MM.1S (cell line): ENCODE measurements around the gene CDC23.

Source experiments
- DNase-seq: peaks from one replicate; pipeline ENCODE4 v3.0.0-alpha.2; 2015
- H2AFZ ChIP-seq: fragments of 300-600 bp; sonication (generic); 2 replicates; pipeline ENCODE4 v1.6.0; 2016; ENCODE audit warnings: antibody characterized with exemption, low read length
- H3F3A ChIP-seq: fragments of 300-600 bp; sonication (generic); 2 replicates; pipeline ENCODE4 v1.6.1; 2016; ENCODE audit warnings: mild to moderate bottlenecking, antibody characterized with exemption, low read length, moderate library complexity, mixed read lengths; ENCODE audit not compliant: insufficient read depth
- H3K27ac ChIP-seq: fragments of 300-600 bp; sonication (generic); 2 replicates; pipeline ENCODE4 v1.5.1; 2016; ENCODE audit warnings: mild to moderate bottlenecking, low read length
- H3K27me3 ChIP-seq: fragments of 300-600 bp; sonication (generic); replicated peaks from 2 replicates; pipeline ENCODE4 v1.6.0; 2016; ENCODE audit warnings: low read length; ENCODE audit not compliant: insufficient read depth
- H3K36me3 ChIP-seq: fragments of 300-600 bp; sonication (generic); replicated peaks from 2 replicates; pipeline ENCODE4 v1.6.1; 2016; ENCODE audit warnings: mild to moderate bottlenecking, low read length, mixed read lengths; ENCODE audit not compliant: insufficient read depth
- H3K4me1 ChIP-seq: fragments of 300-600 bp; sonication (generic); 2 replicates; pipeline ENCODE4 v1.6.1; 2016; ENCODE audit warnings: low read length, mixed read lengths
- H3K4me2 ChIP-seq: fragments of 300-600 bp; sonication (generic); 2 replicates; pipeline ENCODE4 v1.6.0; 2016; ENCODE audit warnings: low read depth, low read length
- H3K4me3 ChIP-seq: fragments of 300-600 bp; sonication (generic); 2 replicates; pipeline ENCODE4 v1.5.1; 2016; ENCODE audit warnings: low read length, mixed read lengths
- H3K79me2 ChIP-seq: fragments of 300-600 bp; sonication (generic); 2 replicates; pipeline ENCODE4 v1.6.1; 2016; ENCODE audit warnings: mixed run types, low read length, mixed read lengths
- H3K9ac ChIP-seq: fragments of 300-600 bp; sonication (generic); 2 replicates; pipeline ENCODE4 v1.6.1; 2016; ENCODE audit warnings: low read length, mixed read lengths
- H3K9me2 ChIP-seq: fragments of 300-600 bp; sonication (generic); replicated peaks from 2 replicates; pipeline ENCODE4 v1.6.1; 2016; ENCODE audit warnings: mild to moderate bottlenecking, low read length, mixed read lengths; ENCODE audit not compliant: insufficient read depth
- H3K9me3 ChIP-seq: fragments of 300-600 bp; sonication (generic); replicated peaks from 2 replicates; pipeline ENCODE4 v1.6.1; 2016; ENCODE audit warnings: mild to moderate bottlenecking, low read length, mixed read lengths; ENCODE audit not compliant: insufficient read depth
- H4K20me1 ChIP-seq: fragments of 300-600 bp; sonication (generic); 2 replicates; pipeline ENCODE4 v1.6.1; 2016; ENCODE audit warnings: mild to moderate bottlenecking, low read length, moderate library complexity, mixed read lengths; ENCODE audit not compliant: insufficient read depth
- EZH2 ChIP-seq: fragments of 300-600 bp; sonication (generic); optimal IDR thresholded peaks from 2 replicates; pipeline ENCODE3; 2017; ENCODE audit warnings: low read depth, mild to moderate bottlenecking, antibody characterized with exemption, low read length, mixed read lengths
- EZH2phosphoT487 ChIP-seq: fragments of 300-600 bp; sonication (generic); IDR thresholded peaks from 2 replicates; pipeline ENCODE4 v1.6.1; 2018; ENCODE audit warnings: antibody characterized with exemption, low read length
- TF ChIP-seq, protein P1 (sequence below): fragments of 300-600 bp; sonication (generic); IDR thresholded peaks from 2 replicates; pipeline ENCODE4 v1.5.1; 2016; ENCODE audit warnings: antibody characterized with exemption, low read length, mixed read lengths

Gene CDC23

DNA sequence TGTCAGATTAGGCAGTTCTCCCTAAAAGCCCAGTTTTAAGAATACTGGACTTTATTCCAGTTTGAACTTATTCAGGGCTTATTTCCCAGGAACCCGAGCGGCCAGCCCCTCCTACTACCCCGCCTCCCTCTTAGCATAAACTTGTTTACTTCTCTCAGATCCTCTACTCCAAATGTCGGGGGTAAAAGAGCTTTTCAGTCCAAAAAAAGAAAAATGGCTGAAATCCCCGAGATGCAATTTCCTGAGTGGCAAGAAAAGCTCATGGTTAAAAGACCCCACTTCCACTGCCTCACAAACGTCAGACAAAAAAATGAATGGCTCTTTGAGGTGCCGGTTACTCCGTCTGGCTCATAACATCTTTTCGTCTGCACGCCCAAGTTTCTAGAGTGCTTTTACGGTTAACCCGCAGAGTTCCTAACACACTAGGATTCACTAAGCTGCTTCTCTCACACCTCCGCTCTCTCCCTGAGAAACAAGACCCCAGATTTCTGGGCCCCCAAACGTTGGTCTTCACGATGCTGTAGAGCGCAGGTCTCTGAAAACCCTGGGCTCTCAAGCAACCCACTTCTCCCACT is 35.1 kb downstream of the CDC23 start:
- peaks cover 5% of the 10 kb centered on the region; the same call in 1 of the 2 replicates for H3K4me1 ChIP-seq
- no peaks in the 10 kb centered on the region for H3K9me3 ChIP-seq
- no peaks in the 10 kb centered on the region for H3K27me3 ChIP-seq
- peak overlapping the region; percentile 83 for H3K4me2 ChIP-seq
- peaks cover 16% of the 10 kb centered on the region for H3F3A ChIP-seq
- no peaks in the 10 kb centered on the region for H3K9me2 ChIP-seq
- DNase-seq = peak; percentile 42
- H3K9ac ChIP-seq = peak overlapping the region; percentile 75
- peaks cover 72% of the 10 kb centered on the region for H3K79me2 ChIP-seq
- peaks cover 16% of the 10 kb centered on the region for H3K36me3 ChIP-seq
- H4K20me1 ChIP-seq = no peaks in the 10 kb centered on the region
- peak overlapping the region; percentile 73; the same call in 1 of the 2 replicates for H3K27ac ChIP-seq
- H3K4me3 ChIP-seq = peak overlapping the region; percentile 77
- H2AFZ ChIP-seq = peak overlapping the region; percentile 87
- TF ChIP-seq, protein P1, sequence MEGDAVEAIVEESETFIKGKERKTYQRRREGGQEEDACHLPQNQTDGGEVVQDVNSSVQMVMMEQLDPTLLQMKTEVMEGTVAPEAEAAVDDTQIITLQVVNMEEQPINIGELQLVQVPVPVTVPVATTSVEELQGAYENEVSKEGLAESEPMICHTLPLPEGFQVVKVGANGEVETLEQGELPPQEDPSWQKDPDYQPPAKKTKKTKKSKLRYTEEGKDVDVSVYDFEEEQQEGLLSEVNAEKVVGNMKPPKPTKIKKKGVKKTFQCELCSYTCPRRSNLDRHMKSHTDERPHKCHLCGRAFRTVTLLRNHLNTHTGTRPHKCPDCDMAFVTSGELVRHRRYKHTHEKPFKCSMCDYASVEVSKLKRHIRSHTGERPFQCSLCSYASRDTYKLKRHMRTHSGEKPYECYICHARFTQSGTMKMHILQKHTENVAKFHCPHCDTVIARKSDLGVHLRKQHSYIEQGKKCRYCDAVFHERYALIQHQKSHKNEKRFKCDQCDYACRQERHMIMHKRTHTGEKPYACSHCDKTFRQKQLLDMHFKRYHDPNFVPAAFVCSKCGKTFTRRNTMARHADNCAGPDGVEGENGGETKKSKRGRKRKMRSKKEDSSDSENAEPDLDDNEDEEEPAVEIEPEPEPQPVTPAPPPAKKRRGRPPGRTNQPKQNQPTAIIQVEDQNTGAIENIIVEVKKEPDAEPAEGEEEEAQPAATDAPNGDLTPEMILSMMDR = no peak
- no peak for TF ChIP-seq EZH2
- no peak for TF ChIP-seq EZH2phosphoT487

DNA sequence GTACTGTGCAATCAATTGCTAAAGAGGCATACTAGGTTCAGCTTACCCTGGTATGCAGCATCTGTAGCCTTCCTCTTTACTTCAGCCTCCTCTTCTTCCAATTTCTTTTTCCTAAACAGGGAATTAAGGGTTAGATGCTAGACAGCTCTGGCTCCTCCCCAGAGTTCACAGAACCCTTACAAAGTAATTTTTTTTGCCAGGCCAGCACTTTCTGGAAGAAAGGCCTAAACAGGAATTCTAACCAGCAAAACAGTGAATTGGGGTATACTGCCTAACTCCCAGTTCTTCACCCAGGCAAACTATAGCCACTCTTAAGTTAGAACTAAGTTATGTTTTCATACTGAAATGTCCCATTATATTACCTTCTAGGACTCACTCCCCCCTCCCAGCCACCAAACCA is 42.8 kb downstream of the CDC23 start:
- no peaks in the 10 kb centered on the region for H3K4me1 ChIP-seq
- H4K20me1 ChIP-seq = no peaks in the 10 kb centered on the region
- DNase-seq = no peak
- no peak overlapping the region for H3K9ac ChIP-seq
- H3K4me2 ChIP-seq = no peak overlapping the region
- TF ChIP-seq EZH2 = no peak
- TF ChIP-seq, protein P1 = no peak
- TF ChIP-seq EZH2phosphoT487 = no peak
- H3K27me3 ChIP-seq = no peaks in the 10 kb centered on the region
- H3K9me2 ChIP-seq = no peaks in the 10 kb centered on the region
- no peaks in the 10 kb centered on the region for H3K9me3 ChIP-seq
- H3F3A ChIP-seq = no peaks in the 10 kb centered on the region; the same call in 1 of the 2 replicates
- peaks cover 31% of the 10 kb centered on the region for H3K36me3 ChIP-seq
- H3K27ac ChIP-seq = no peak overlapping the region
- peaks cover 16% of the 10 kb centered on the region for H3K79me2 ChIP-seq
- no peak overlapping the region for H3K4me3 ChIP-seq
- no peak overlapping the region for H2AFZ ChIP-seq

DNA sequence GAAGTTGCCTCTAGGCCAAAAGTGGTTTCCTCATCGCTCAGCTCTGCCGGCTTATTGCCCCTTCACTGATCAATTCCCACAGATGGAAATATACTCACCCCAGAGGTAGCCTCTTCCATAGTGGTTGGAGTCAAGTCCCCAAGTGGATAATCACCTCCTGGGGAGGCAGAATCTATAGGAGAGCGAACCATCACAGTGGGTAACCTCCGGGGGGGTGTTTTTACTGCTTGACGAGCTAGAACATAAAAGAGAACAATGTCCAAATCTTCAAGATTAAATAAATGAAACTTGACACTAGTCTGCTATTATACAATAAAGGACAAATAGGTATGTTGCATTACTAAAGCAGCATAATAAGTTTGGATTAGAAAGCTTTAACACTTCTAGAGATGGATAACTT is 44.0 kb downstream of the CDC23 start:
- TF ChIP-seq, protein P1 = no peak
- TF ChIP-seq EZH2phosphoT487 (no peak), EZH2 (no peak)
- Histone ChIP-seq H3K4me3 (no peak overlapping the region), H3K4me1 (no peaks in the 10 kb centered on the region), H4K20me1 (no peaks in the 10 kb centered on the region), H3K9me3 (no peaks in the 10 kb centered on the region), H2AFZ (no peak overlapping the region), H3K9ac (no peak overlapping the region), H3K9me2 (no peaks in the 10 kb centered on the region), H3K27ac (no peak overlapping the region), H3K36me3 (peaks cover 39% of the 10 kb centered on the region), H3F3A (no peaks in the 10 kb centered on the region; the same call in 1 of the 2 replicates), H3K4me2 (no peak overlapping the region), H3K79me2 (peaks cover 16% of the 10 kb centered on the region), H3K27me3 (no peaks in the 10 kb centered on the region)
- no peak for DNase-seq
